CD4-positive, alpha-beta T cell (primary cell): ENCODE measurements around the gene REV1. TPM values are rescaled to one million over a fixed set of nuclear protein-coding genes. Genes with fewer than 3 reads are reported as not detected.

ENCODE experiments used
- ATAC-seq: fragments of 200-7000 bp; cut with Tn5 transposase; one replicate; pipeline ENCODE4 v1.10.0; 2022; ENCODE audit warnings: mild to moderate bottlenecking; ENCODE audit not compliant: poor library complexity
- CTCF ChIA-PET: fragments of 350-600 bp; sonication (Branson Sonifier 250); formaldehyde crosslinking; loops from one replicate; lab custom pipeline; 2021; ENCODE audit warnings: antibody characterized with exemption, inconsistent platforms; lab: Charles Lee
- POLR2A ChIA-PET: fragments of 350-600 bp; sonication (Branson Sonifier 250); formaldehyde crosslinking; loops from one replicate; lab custom pipeline; 2021; ENCODE audit warnings: antibody characterized with exemption, inconsistent platforms; lab: Charles Lee
- DNase-seq, 14 experiments: peaks; one replicate each; pipeline ENCODE4 v3.0.0-alpha.2; 2013 to 2020; ENCODE audit warnings: mixed read lengths in 2 of 14
- H3K27ac ChIP-seq, 2 donors: one replicate each; pipeline versions ENCODE4 v1.5.1 to v1.7.0; 2013; ENCODE audit warnings: low read length in 2 of 2, low read depth in 1 of 2, mild to moderate bottlenecking in 1 of 2
- H3K27me3 ChIP-seq, 2 experiments: 1 replicate in 1 of 2; 2 replicates in 1 of 2; pipeline versions ENCODE4 v1.6.1 to v1.7.0; 2013; ENCODE audit warnings: low read length in 2 of 2, control low read depth in 1 of 2, mild to moderate bottlenecking in 1 of 2, moderate library complexity in 1 of 2; ENCODE audit not compliant: insufficient read depth in 2 of 2, control insufficient read depth in 1 of 2
- H3K36me3 ChIP-seq: one replicate; pipeline ENCODE4 v1.6.1; 2013; ENCODE audit warnings: low read length, control low read depth; ENCODE audit not compliant: insufficient read depth
- H3K4me1 ChIP-seq: one replicate; pipeline ENCODE4 v1.6.1; 2013; ENCODE audit warnings: low read length, control low read depth; ENCODE audit not compliant: insufficient read depth
- H3K4me3 ChIP-seq: one replicate; pipeline ENCODE4 v1.5.1; 2013; ENCODE audit warnings: mild to moderate bottlenecking, low read length, moderate library complexity
- H3K9me3 ChIP-seq, 2 experiments: 1 replicate in 1 of 2; 2 replicates in 1 of 2; pipeline versions ENCODE4 v1.6.1 to v1.7.0; 2013; ENCODE audit warnings: low read length in 2 of 2, mild to moderate bottlenecking in 2 of 2, control low read depth in 1 of 2, moderate library complexity in 1 of 2; ENCODE audit not compliant: control insufficient read depth in 1 of 2, insufficient read depth in 1 of 2
- H3K27ac Mint-ChIP-seq: one replicate; pipeline ENCODE4 v1.8.0; 2020; ENCODE audit warnings: mixed read lengths
- H3K27me3 Mint-ChIP-seq: one replicate; pipeline ENCODE4 v1.8.0; 2021; ENCODE audit warnings: mixed read lengths
- H3K36me3 Mint-ChIP-seq: one replicate; pipeline ENCODE4 v1.8.0; 2021; ENCODE audit warnings: low read depth, mixed read lengths
- H3K4me1 Mint-ChIP-seq: one replicate; pipeline ENCODE4 v1.8.0; 2021; ENCODE audit warnings: low read depth, mixed read lengths
- H3K4me3 Mint-ChIP-seq: one replicate; pipeline ENCODE4 v1.8.0; 2020; ENCODE audit warnings: mild to moderate bottlenecking, mixed read lengths
- H3K9me3 Mint-ChIP-seq: one replicate; pipeline ENCODE4 v1.8.0; 2020; ENCODE audit warnings: mixed read lengths
- intact Hi-C, 2 experiments: fragments of 100-400 bp; cut with DNase I in 1 of 2; cut with micrococcal nuclease in 1 of 2; formaldehyde crosslinking; loops; one replicate each; pipeline versions ENCODE4 v1.15.1 to v1.9.0; 2023 to 2025; cut with DNase I, micrococcal nuclease
- total RNA-seq, 174 experiments: library from RNA in 2 of 174; stranded (reverse) in 2 of 174; gene quantifications; one replicate each; pipeline ENCODE4 v1.2.3 and lab custom pipeline; 2021 to 2026
- TF ChIP-seq, protein P1 (sequence below): fragments of 200-600 bp; IDR thresholded peaks from one replicate; pipeline ENCODE4 v1.8.0; 2022; ENCODE audit warnings: antibody characterized with exemption, mild to moderate bottlenecking

REV1 gene
- total RNA-seq, 2 experiments from 2014 or later = 39.8 TPM

DNA sequence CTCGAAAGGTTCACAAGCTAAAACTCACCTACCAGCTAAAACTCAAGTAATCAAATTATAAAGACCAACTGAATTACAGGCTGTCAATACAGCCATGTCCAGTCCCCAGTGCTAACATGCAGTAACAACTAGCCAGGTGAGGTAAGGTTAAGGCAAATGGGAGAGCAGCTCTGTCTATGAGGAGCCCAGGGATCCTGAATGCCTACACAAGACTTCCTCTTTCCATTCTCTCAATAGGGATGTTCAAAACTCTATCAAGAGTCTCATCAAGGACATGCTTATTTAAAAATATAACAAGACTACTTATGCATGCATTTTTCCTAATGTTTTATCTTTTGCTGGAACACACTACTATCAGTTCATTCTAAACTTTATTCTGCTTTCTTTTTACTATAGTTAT lies 20.4 kb downstream of the REV1 start:
- Mint-ChIP-seq H3K4me1 (peaks cover 71% of the 10 kb centered on the region), H3K4me3 (no peak overlapping the region), H3K27ac (no peak overlapping the region), H3K9me3 (peaks cover 6% of the 10 kb centered on the region), H3K27me3 (no peaks in the 10 kb centered on the region), H3K36me3 (peaks cover 4% of the 10 kb centered on the region)
- CTCF ChIA-PET = no interaction called here
- intact Hi-C loops = no loop called here
- TF ChIP-seq, protein P1, sequence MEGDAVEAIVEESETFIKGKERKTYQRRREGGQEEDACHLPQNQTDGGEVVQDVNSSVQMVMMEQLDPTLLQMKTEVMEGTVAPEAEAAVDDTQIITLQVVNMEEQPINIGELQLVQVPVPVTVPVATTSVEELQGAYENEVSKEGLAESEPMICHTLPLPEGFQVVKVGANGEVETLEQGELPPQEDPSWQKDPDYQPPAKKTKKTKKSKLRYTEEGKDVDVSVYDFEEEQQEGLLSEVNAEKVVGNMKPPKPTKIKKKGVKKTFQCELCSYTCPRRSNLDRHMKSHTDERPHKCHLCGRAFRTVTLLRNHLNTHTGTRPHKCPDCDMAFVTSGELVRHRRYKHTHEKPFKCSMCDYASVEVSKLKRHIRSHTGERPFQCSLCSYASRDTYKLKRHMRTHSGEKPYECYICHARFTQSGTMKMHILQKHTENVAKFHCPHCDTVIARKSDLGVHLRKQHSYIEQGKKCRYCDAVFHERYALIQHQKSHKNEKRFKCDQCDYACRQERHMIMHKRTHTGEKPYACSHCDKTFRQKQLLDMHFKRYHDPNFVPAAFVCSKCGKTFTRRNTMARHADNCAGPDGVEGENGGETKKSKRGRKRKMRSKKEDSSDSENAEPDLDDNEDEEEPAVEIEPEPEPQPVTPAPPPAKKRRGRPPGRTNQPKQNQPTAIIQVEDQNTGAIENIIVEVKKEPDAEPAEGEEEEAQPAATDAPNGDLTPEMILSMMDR = no peak
- POLR2A ChIA-PET = no interaction called here
- Histone ChIP-seq H3K9me3 (no peaks in the 10 kb centered on the region), H3K4me1 (no peaks in the 10 kb centered on the region), H3K36me3 (no peaks in the 10 kb centered on the region), H3K27me3 (no peaks in the 10 kb centered on the region), H3K27ac (no peak overlapping the region), H3K4me3 (no peak overlapping the region)
- no peak for ATAC-seq
- no peak for DNase-seq

DNA sequence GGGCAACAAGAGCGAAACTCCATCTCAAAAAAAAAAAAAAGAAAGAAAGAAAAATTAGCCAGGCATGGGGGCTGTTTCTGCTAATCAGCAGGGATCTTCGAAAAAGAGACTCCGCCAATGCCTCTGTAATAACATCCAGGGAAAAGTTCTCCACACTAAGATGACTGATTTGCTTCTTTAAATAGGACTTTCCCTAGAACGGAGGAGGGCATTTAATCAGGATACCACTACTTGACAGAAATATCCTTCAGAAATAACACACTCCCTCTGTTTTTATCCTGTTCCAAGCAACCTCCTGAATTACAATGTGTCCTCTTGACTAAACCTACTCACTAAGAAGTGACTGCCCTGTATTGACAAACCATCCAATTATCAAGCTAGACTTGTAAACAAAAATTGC lies 21.7 kb downstream of the REV1 start:
- Histone ChIP-seq H3K27ac (no peak overlapping the region), H3K9me3 (no peaks in the 10 kb centered on the region), H3K4me3 (no peak overlapping the region), H3K27me3 (no peaks in the 10 kb centered on the region), H3K36me3 (no peaks in the 10 kb centered on the region), H3K4me1 (no peaks in the 10 kb centered on the region)
- CTCF ChIA-PET = no interaction called here
- Mint-ChIP-seq H3K36me3 (peaks cover 9% of the 10 kb centered on the region), H3K27me3 (no peaks in the 10 kb centered on the region), H3K27ac (no peak overlapping the region), H3K9me3 (peaks cover 6% of the 10 kb centered on the region), H3K4me1 (peaks cover 59% of the 10 kb centered on the region), H3K4me3 (no peak overlapping the region)
- DNase-seq (no peak), ATAC-seq (no peak)
- TF ChIP-seq, protein P1 = no peak
- POLR2A ChIA-PET = no interaction called here
- intact Hi-C loops = no loop called here

DNA sequence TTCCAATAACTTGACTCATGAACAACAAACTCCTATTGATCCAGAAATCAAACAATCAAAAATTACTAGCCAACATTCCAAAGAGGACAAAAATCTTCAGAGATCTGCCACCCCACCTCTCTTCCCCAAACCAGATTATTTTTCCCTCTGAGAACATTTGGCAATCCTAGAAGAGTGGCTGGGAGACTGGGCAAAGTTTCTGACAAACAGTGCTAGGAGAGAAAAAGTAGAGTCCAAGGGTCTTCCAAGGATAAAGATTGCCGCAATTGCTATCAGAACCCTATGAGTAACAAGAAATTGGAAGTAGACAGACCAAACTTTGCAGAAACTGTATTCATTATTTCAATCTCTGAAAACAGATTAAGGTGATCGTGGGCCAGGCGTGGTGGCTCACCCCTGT lies 22.4 kb downstream of the REV1 start:
- H3K27ac Mint-ChIP-seq = no peak overlapping the region

More for the DNA sequence above, 22.4 kb downstream of the REV1 start:
- Histone ChIP-seq H3K36me3 (peaks cover 1% of the 10 kb centered on the region), H3K27ac (no peak overlapping the region), H3K27me3 (no peaks in the 10 kb centered on the region), H3K4me1 (no peaks in the 10 kb centered on the region), H3K4me3 (no peak overlapping the region), H3K9me3 (no peaks in the 10 kb centered on the region)
- DNase-seq (no peak), ATAC-seq (no peak)
- POLR2A ChIA-PET = no interaction called here
- Mint-ChIP-seq H3K36me3 (peaks cover 13% of the 10 kb centered on the region), H3K4me1 (peaks cover 54% of the 10 kb centered on the region), H3K9me3 (peaks cover 6% of the 10 kb centered on the region), H3K27me3 (no peaks in the 10 kb centered on the region), H3K4me3 (no peak overlapping the region)
- intact Hi-C loops = no loop called here
- TF ChIP-seq, protein P1 = no peak
- CTCF ChIA-PET = no interaction called here
